ENCODE measurements around the gene TLR10. TPM values are rescaled to one million over a fixed set of nuclear protein-coding genes. Genes with fewer than 3 reads are reported as not detected.
"Not testable (repeated sequence)": the region's sequence is repeated elsewhere in the genome, so short reads cannot be mapped to it uniquely, and the experiment has no call there.

Gene TLR10, protein sequence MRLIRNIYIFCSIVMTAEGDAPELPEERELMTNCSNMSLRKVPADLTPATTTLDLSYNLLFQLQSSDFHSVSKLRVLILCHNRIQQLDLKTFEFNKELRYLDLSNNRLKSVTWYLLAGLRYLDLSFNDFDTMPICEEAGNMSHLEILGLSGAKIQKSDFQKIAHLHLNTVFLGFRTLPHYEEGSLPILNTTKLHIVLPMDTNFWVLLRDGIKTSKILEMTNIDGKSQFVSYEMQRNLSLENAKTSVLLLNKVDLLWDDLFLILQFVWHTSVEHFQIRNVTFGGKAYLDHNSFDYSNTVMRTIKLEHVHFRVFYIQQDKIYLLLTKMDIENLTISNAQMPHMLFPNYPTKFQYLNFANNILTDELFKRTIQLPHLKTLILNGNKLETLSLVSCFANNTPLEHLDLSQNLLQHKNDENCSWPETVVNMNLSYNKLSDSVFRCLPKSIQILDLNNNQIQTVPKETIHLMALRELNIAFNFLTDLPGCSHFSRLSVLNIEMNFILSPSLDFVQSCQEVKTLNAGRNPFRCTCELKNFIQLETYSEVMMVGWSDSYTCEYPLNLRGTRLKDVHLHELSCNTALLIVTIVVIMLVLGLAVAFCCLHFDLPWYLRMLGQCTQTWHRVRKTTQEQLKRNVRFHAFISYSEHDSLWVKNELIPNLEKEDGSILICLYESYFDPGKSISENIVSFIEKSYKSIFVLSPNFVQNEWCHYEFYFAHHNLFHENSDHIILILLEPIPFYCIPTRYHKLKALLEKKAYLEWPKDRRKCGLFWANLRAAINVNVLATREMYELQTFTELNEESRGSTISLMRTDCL
- total RNA-seq (2014; rRNA removed; shearing (Covaris generic)), result not detected in 2 replicates

- peak; percentile 55 for DNase-seq (ENCODE audit: low read depth)
These were observed at the start of gene TLR10 for GRCh38 chr4:38782452-38783108. TLR10 (minus strand) TSS chr4:38782990; CDS start chr4:38775590, 7,400 bp downstream.

DNA sequence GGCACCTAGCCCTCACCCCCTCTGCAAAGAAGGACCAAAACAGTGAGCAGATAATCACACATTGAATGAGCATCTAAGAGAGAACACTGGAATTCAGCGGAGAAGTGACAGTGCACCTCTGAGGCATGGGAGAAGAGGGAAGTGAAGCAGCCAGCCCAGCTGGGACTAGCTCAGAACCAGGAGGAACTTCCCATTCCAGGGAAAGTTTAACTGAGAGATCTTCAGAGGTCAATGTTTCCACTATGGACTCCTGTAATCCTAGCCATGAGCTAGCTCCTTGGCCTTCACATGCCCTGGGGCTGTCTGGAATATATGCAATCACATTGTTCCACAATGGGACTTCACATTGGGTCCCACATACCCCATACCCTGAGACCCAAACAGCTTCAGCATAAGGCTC is 49.4 kb upstream of the TLR10 start:
- peak; percentile 18 for DNase-seq (ENCODE audit: low read depth)

DNA sequence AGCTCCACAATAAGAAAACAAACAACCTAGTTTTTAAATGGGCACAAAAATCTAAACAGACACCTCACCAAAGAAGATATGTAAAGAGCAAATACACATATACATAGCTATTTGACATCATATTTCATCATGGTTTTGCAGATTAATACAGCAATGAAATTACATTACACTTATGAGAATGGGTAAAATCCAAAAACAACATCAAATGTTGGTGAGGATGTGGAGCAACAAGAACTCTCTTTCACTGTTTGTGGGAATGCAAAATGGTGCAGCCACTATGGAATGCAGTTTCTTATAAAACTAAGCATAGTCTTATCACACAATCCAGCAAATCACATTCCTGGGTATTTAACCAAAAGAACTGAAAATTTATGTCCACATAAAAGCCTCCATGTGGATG is 48.9 kb upstream of the TLR10 start:
- DNase-seq (ENCODE audit: low read depth), result peak; percentile 31

DNA sequence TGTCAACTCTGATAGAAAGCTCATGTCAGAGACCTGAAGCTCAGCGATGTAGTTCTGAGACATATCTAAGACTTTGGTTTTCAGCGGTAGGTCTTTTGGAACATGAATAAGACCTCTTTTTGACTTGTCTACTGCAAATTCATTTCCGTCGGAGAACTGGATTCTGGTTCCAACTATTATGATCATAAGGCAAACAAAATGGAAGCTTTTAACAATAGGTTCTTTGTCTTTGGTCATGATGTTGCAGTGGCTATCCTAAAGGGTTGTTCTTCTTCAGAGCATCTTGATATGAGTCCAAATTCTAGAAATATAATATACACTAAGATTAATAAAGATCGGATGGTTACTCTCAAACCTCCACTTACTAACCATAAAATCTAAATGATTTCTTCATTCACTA is 46.4 kb upstream of the TLR10 start:
- no peak for DNase-seq (ENCODE audit: low read depth)

DNA sequence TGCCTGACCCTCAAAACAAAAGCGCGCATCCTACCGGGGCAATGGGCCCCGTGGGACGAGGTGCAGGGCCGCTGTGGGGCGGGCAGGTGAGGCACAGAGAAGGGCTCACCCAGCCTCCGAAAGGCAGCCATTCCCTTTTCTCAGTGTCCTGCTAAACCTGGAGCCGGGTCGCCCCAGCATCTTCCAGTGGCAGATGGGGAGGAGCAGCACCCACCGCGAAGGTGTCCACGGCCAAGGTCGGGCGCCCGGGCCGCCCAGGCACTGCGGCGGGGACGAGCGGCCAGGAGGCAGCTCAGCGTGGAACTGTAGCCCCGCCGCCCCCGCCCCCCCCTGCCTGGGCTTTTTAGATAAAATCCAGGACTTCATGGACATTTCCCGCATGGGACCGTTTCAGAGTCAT is 41.0 kb upstream of the TLR10 start:
- DNase-seq (ENCODE audit: low read depth), result no peak

DNA sequence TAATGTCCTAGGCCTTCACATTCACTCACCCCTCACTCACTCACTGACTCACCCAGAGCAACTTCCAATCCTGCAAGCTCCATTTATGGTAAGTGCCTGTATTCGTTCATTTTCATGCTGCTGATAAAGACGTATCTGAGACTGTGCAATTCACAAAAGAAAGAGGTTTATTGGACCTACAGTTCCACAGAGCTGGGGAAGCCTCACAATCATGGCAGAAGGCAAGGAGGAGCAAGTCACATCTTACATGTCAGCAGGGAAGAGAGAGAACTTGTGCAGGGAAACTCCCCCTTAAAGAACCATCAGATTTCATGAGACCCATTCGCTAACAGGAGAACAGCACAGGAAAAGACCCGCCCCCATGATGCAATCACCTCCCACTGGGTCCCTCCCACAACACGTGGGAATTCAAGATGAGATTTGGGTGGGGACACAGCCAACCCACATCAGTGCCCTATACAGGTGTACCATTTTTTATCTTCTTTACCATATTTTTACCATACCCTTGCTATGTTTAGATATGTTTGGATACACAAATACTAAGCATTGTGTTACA is 40.0 kb upstream of the TLR10 start:
- DNase-seq (ENCODE audit: low read depth), result peak; percentile 12

DNA sequence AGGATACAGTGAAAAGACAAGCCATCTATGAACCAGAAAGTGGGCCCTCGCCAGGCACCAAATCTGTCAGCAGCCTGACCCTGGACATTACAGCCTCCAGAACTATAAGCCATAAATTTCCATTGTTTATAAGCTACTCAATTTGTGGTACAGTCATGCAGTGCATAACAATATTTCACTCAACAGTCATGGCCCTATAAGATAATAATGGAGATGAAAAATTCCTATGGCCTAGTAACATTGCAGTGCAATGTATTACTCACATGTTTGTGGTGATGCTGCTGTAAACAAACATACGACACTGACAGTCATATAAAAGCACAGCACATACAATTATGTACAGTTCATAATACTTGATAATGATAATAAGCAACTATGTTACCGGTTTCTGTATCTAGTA is 38.9 kb upstream of the TLR10 start:
- DNase-seq (ENCODE audit: low read depth), result peak; percentile 75

DNA sequence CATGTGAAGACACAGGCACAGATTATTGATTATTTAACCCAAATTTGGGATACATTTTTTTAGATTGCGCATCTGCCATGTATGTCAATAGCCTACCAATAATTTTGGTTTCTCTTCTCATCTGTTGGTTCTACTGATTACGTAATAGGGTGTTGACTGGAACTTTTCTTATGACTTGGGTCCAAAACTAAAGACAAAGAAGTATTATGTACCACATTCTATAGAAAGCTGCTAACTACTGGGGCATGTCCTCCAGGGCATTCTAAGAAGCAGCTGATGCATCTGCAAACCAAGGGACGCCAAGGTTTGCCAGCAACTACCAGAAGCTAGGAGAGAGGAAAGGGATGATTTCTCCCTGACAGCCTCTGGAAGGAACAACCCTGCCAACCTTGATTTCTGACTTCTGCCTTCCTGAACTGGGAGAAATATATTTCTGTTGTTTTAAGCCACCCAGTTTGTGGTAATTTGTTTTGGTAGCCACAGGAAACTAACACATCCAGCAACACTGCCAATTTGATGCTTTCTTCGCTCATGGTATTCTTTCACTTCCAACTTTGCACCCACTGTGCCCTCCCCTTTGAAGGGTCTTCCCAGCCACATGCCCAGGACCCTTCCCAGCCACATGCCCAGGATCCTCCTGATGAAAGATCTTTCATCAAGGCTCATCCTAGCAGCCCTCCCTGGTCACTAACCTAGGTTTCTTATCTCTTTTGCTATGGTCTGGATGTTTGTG is 37.7 kb upstream of the TLR10 start:
- peak; percentile 14 for DNase-seq (ENCODE audit: low read depth)

DNA sequence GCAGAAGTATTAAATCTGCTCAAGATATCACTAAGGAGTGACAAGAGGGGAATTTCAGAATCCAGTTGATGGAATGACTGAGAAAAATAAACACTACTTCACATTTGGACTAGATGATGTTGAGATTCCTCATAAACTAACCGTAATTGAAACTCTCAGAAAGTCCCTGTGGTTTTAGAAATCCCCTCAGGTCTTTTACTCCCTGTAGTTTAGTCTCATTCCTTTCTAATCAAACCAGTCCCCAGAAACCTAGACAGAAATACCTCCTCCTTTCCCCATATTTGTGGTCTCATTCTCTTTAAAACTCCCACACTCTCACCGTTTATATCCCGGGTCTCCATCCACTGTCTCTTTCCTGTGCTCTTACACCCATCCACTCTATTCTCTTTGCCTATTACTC is 36.8 kb upstream of the TLR10 start:
- DNase-seq (ENCODE audit: low read depth), result peak; percentile 95

DNA sequence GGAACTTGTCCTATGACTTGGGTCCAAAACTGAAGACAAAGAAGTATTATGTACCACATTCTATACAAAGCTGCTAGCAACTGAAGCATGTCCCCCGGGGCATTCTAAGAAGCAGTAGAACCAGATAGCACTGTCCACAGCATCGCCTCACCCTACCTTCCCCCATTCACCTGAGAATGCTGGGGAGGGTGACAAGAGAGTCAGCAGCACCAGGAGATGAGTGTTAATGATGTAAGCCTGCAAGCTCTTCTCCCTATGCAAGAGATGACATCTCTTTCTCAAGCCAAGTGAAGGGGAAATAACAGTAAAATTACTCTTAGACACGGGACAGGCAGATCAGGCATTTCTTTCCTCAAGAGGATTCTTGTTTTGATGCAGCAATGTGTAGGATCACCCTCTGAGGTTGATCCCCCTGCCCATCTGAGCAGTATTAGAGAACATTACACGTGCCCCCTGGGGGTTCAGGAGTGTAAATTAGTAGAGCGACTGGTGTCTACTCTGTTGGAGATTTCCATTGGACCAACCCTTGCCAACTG is 35.7 kb upstream of the TLR10 start:
- peak; percentile 32 for DNase-seq (ENCODE audit: low read depth)

GRCh38 chr4:38815885-38816782 is 33.3 kb upstream of the TLR10 start:
- DNase-seq (ENCODE audit: low read depth), result peak; percentile 40

DNA sequence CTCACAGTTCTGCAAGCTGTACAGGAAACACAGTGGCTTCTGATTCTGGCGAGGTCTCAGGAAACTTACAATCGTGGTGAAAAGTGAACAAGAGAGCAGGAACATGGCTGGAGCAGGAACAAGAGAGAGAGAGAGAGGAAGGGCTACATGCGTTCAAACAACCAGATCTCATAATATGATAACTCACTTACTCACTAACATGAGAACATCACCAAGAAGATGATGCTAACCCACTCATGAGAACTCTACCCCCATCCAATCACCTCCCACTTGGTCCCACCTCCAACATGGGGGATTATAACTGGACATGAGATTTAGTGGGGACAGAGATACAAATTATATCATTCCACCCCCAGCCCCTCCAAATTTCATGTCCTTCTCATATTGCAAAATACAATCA is 31.6 kb upstream of the TLR10 start:
- DNase-seq (ENCODE audit: low read depth), result no peak

DNA sequence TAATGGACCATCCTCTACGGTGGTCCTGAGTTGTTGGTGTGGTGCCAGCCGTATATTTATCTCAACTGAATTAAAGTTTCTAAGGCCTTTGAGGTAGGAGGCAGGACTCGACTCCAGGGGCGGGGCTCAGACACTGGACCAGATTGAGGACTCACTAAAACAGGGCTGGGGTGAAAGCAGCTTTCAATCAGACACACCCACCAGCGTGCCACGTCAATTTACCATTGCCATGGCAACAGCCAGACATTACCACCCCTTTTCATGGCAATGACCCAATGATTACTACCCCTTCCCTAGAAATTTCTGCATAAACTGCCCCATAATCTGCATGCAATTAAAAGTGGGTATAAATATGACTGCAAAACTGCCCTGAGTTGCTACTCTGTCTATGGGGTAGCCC is 28.5 kb upstream of the TLR10 start:
- no peak for DNase-seq (ENCODE audit: low read depth)

DNA sequence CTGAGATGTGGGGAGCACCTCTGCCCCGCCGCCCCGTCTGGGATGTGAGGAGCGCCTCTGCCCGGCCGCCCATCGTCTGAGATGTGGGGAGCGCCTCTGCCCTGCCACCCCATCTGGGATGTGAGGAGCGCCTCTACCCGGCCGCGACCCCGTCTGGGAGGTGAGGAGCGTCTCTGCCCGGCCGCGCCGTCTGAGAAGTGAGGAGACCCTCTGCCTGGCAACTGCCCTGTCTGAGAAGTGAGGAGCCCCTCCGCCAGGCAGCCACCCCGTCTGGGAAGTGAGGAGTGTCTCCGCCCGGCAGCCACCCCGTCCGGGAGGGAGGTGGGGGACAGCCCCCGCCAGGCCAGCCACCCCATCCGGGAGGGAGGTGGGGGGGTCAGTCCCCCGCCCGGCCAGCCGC is 24.7 kb upstream of the TLR10 start:
- not testable (repeated sequence) for DNase-seq (ENCODE audit: low read depth)

DNA sequence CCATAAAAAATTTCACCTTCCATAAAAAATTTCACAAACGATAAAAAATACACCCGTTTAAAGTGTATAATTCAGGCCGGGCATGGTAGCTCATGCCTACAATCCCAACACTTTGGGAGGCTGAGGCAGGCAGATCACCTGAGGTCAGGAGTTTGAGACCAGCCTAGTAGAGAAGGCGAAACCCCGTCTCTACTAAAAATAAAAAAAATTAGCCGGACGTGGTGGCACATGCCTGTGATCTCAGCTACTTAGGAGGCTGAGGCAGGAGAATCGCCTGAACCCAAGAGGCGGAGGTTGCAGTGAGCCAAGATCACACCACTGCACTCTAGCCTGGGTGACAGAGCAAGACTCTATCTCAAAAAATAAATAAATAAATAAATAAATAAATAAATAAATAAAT is 23.5 kb upstream of the TLR10 start:
- not testable (repeated sequence) for DNase-seq (ENCODE audit: low read depth)

GRCh38 chr4:38805530-38806145 is 22.8 kb upstream of the TLR10 start:
- peak; percentile 67 for DNase-seq (ENCODE audit: low read depth)

DNA sequence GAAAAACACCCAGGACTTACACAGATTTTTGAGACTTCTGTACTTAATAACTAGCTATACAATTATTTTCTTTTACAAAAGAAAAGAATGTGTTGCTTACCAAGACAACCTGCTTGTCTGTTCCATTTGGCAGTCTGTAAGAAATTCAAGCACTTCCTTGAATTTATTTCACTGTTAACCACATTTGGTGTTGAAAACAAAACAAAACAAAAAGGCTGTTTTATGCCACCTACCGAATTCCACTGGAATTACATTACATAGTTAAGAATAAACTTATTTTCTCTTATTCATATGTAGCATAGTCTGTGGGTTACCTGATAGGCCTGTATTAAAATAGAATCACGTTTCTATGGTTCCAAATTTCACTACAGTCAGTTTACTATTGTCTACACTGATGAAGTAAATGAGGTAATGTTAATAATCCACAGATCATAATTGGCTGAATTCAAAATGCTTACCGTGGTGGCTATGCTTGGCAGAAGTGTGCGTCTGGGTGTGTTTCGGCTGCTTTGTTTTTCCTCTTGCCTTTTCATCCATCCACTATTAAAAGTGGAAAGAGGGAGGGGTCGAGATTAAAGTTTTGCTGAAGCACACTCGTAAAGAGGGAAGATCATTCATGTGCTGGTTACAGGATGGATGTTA is 22.0 kb upstream of the TLR10 start, which contains the start of gene TLR1:
Gene TLR1 (minus strand): TSS at position 138 of the 642 bp plus-strand sequence. CDS start 5,960 bp downstream, outside the sequence.
- DNase-seq (ENCODE audit: low read depth), result peak; percentile 74

- DNase-seq (ENCODE audit: low read depth), result no peak
These were observed 21.3 kb upstream of the TLR10 start for GRCh38 chr4:38803833-38804653.
